Endothelial cell of umbilical vein (primary cell): ENCODE measurements around the gene PCARE. TPM values are rescaled to one million over a fixed set of nuclear protein-coding genes. Genes with fewer than 3 reads are reported as not detected.

Source experiments
- BruUV-seq: library from RNA; stranded (reverse); fragments of 400-500 nt; replicated peaks from 2 replicates; lab custom pipeline; 2021; lab: Mats Ljungman, UMichigan
- CTCF ChIA-PET: fragments of 300-600, 350-600 bp; sonication (Branson Sonifier 250); formaldehyde crosslinking; loops from one replicate; lab custom pipeline; 2021; ENCODE audit warnings: antibody characterized with exemption, inconsistent platforms; lab: Charles Lee
- POLR2A ChIA-PET: fragments of 300-600, 350-600 bp; sonication (Branson Sonifier 250); formaldehyde crosslinking; loops from one replicate; lab custom pipeline; 2021; ENCODE audit warnings: antibody characterized with exemption, inconsistent platforms; lab: Charles Lee
- DNase-seq: peaks from one replicate; pipeline ENCODE4 v3.0.0-alpha.2; 2011; ENCODE audit warnings: low read depth, low spot score
- FAIRE-seq: peaks from 2 replicates; lab custom pipeline; 2011; peaks lifted over from hg19 to GRCh38; lab: Jason Lieb, UNC
- H2AFZ ChIP-seq: 2 replicates; pipeline ENCODE4 v1.6.0; 2012; ENCODE audit warnings: low read depth, low read length, control low read depth, inconsistent platforms
- H3K27ac ChIP-seq: 2 replicates; pipeline ENCODE4 v1.5.1; 2011; ENCODE audit warnings: low read depth, mild to moderate bottlenecking, control low read depth, low read length, moderate library complexity; ENCODE audit not compliant: insufficient read depth
- H3K27me3 ChIP-seq, 2 experiments: 2 replicates each; pipeline versions ENCODE4 v1.6.0 to v1.6.1; 2011; ENCODE audit warnings: low read length in 2 of 2, mixed read lengths in 1 of 2; ENCODE audit not compliant: control insufficient read depth in 2 of 2, insufficient read depth in 2 of 2
- H3K36me3 ChIP-seq, 2 experiments: 2 replicates in 1 of 2; 3 replicates in 1 of 2; pipeline ENCODE4 v1.5.1; 2011; ENCODE audit warnings: low read length in 2 of 2, mild to moderate bottlenecking in 1 of 2, moderate library complexity in 1 of 2; ENCODE audit not compliant: control insufficient read depth in 2 of 2, insufficient read depth in 2 of 2; ENCODE audit errors: extremely low read depth in 1 of 2
- H3K4me1 ChIP-seq: 3 replicates; pipeline ENCODE4 v1.5.1; 2011; ENCODE audit warnings: mild to moderate bottlenecking, low read length; ENCODE audit not compliant: control insufficient read depth, insufficient read depth; ENCODE audit errors: extremely low read depth
- H3K4me2 ChIP-seq: 2 replicates; pipeline ENCODE4 v1.6.1; 2011; ENCODE audit warnings: low read length, control low read depth, mixed read lengths; ENCODE audit not compliant: insufficient read depth
- H3K4me3 ChIP-seq, 3 experiments: fragments of 200-600 bp in 1 of 3; sonication (generic), shearing (Covaris generic) in 1 of 3; replicated peaks in 1 of 3; 2 replicates each; pipeline ENCODE4 v1.5.1; 2011 to 2016; ENCODE audit warnings: control low read depth in 3 of 3, low read length in 3 of 3, mild to moderate bottlenecking in 2 of 3, inconsistent platforms in 1 of 3, low read depth in 1 of 3, moderate library complexity in 1 of 3; ENCODE audit not compliant: insufficient read depth in 1 of 3
- H3K79me2 ChIP-seq: 2 replicates; pipeline ENCODE4 v1.6.0; 2012; ENCODE audit warnings: low read length, inconsistent platforms; ENCODE audit not compliant: control insufficient read depth, insufficient read depth
- H3K9ac ChIP-seq: replicated peaks from 2 replicates; pipeline ENCODE3; 2011; ENCODE audit warnings: low read length, control low read depth; ENCODE audit not compliant: insufficient read depth; ENCODE audit errors: extremely low read depth
- H3K9me1 ChIP-seq: replicated peaks from 3 replicates; pipeline ENCODE4 v1.6.0; 2011; ENCODE audit warnings: mild to moderate bottlenecking, low read length; ENCODE audit not compliant: control insufficient read depth, insufficient read depth; ENCODE audit errors: extremely low read depth
- H3K9me3 ChIP-seq: replicated peaks from 2 replicates; pipeline ENCODE4 v1.5.1; 2012; ENCODE audit warnings: low read length, inconsistent platforms; ENCODE audit not compliant: control insufficient read depth, insufficient read depth
- H4K20me1 ChIP-seq: replicated peaks from 2 replicates; pipeline ENCODE3; 2011; ENCODE audit warnings: mild to moderate bottlenecking, low read length; ENCODE audit not compliant: control insufficient read depth, insufficient read depth; ENCODE audit errors: extremely low read depth
- CTCF ChIP-seq, 2 donors: IDR thresholded peaks; 1 replicate in 1 of 2; 2 replicates in 1 of 2; pipeline ENCODE4 v1.5.1; 2011; ENCODE audit warnings: low read length in 2 of 2, mild to moderate bottlenecking in 2 of 2, moderate library complexity in 2 of 2, control low read depth in 1 of 2, inconsistent platforms in 1 of 2, low read depth in 1 of 2; ENCODE audit not compliant: insufficient read depth in 1 of 2; ENCODE audit errors: extremely low read depth in 1 of 2
- EZH2 ChIP-seq: IDR thresholded peaks from 2 replicates; pipeline ENCODE4 v1.6.1; 2012; ENCODE audit warnings: borderline replicate concordance, low read depth, mild to moderate bottlenecking, moderate library complexity, low read length, inconsistent platforms; ENCODE audit not compliant: severe bottlenecking
- FOS ChIP-seq: IDR thresholded peaks from 2 replicates; pipeline ENCODE4 v1.6.1; 2011; ENCODE audit warnings: mild to moderate bottlenecking, low read length, moderate library complexity, borderline replicate concordance; ENCODE audit not compliant: insufficient read depth
- GATA2 ChIP-seq: IDR thresholded peaks from 2 replicates; pipeline ENCODE4 v1.7.0; 2011; ENCODE audit warnings: low read depth, mild to moderate bottlenecking, moderate library complexity, mixed read lengths, low read length; ENCODE audit not compliant: insufficient read length, insufficient read depth
- JUN ChIP-seq: IDR thresholded peaks from 2 replicates; pipeline ENCODE4 v1.6.1; 2011; ENCODE audit warnings: borderline replicate concordance, low read depth; ENCODE audit not compliant: insufficient read length, insufficient read depth
- MAX ChIP-seq: IDR thresholded peaks from 2 replicates; pipeline ENCODE4 v1.6.1; 2011; ENCODE audit not compliant: insufficient read depth, insufficient read length
- MYC ChIP-seq: IDR thresholded peaks from one replicate; pipeline ENCODE4 v1.6.1; 2011; ENCODE audit warnings: mild to moderate bottlenecking, low read depth, low read length
- POLR2A ChIP-seq: IDR thresholded peaks from 2 replicates; pipeline ENCODE4 v1.6.1; 2012; ENCODE audit warnings: low read depth, mild to moderate bottlenecking, control low read depth, low read length
- POLR2AphosphoS5 ChIP-seq: IDR thresholded peaks from 2 replicates; pipeline ENCODE4 v1.6.1; 2012; ENCODE audit warnings: low read depth, mild to moderate bottlenecking, control low read depth, low read length, moderate library complexity; ENCODE audit not compliant: insufficient read depth
- dilution Hi-C: fragments of 300-500 bp; cut with MboI; formaldehyde crosslinking; loops from one replicate; pipeline ENCODE4 v1.15.0; 2019; ENCODE audit warnings: low sequenced_read_pairs; ENCODE audit not compliant: extremely low pct_ligation_motif_present
- intact Hi-C: fragments of 100-400 bp; cut with micrococcal nuclease; formaldehyde crosslinking; loops from one replicate; pipeline ENCODE4 v1.10.0; 2022
- polyA plus RNA-seq, 4 experiments: library from polyadenylated mRNA; depleted of rRNA in 3 of 4; stranded (reverse) in 3 of 4; unstranded in 1 of 4; fragments of >200 nt; gene quantifications; 2 replicates each; pipeline versions ENCODE4 v1.2.1 to v1.2.3, GENCODE V29; 2011 to 2012; ENCODE audit warnings: missing spikeins in 1 of 4
- total RNA-seq: library from RNA; stranded (reverse); gene quantifications from 2 replicates; pipeline ENCODE4 v1.2.3, GENCODE V29; 2021

Gene PCARE
- total and polyA plus RNA-seq, 2 donors (not counting 3 experiments of a cell fraction or from before 2014, with no cell fraction given) = not detected

- Histone ChIP-seq H3K4me3 (no peak overlapping the region), H3K27me3 (peaks cover 0 to 2% of the 10 kb centered on the region in 2 experiments), H3K36me3 (no peaks in the 10 kb centered on the region), H3K79me2 (no peaks in the 10 kb centered on the region), H3K27ac (no peak overlapping the region), H3K9ac (no peak overlapping the region), H4K20me1 (no peaks in the 10 kb centered on the region), H3K4me1 (no peaks in the 10 kb centered on the region), H2AFZ (no peak overlapping the region), H3K9me1 (no peaks in the 10 kb centered on the region), H3K4me2 (no peak overlapping the region), H3K9me3 (no peaks in the 10 kb centered on the region)
- FAIRE-seq (no peak), DNase-seq (no peak)
- intact Hi-C loops (no loop called here), dilution Hi-C loops (no loop called here)
- BruUV-seq = no TSS peak
- no peak for TF ChIP-seq MYC
- TF ChIP-seq EZH2 = no peak
- TF ChIP-seq GATA2 = no peak
- TF ChIP-seq FOS = no peak
- no peak for TF ChIP-seq MAX
- TF ChIP-seq JUN = no peak
- TF ChIP-seq POLR2A = no peak
- TF ChIP-seq POLR2AphosphoS5 = no peak
- TF ChIP-seq CTCF (IDR thresholded peaks at IDR 0.05; ENCODE audit: extremely low read depth in 1 of 2, insufficient read depth in 1 of 2, low read depth in 1 of 2, low read length in 2 of 2) = no peak
- ChIA-PET CTCF (no interaction called here), POLR2A (no interaction called here)
Measured at GRCh38 chr2:29021886-29022285, 52.4 kb downstream of the PCARE start.
